Fibroblast of skin of right quadriceps (primary cell): Measurements from ENCODE around the gene FOXI1.

Experiments
- DNase-seq: peaks from one replicate; pipeline ENCODE4 v3.0.0-alpha.2; 2013

FOXI1 gene

GRCh38 chr5:170105642-170106611 is at the start of gene FOXI1:
Gene FOXI1, plus strand, starts transcription at chr5:170105897. Its CDS starts 61 bp downstream, at chr5:170105958.
- no peak for DNase-seq

DNA sequence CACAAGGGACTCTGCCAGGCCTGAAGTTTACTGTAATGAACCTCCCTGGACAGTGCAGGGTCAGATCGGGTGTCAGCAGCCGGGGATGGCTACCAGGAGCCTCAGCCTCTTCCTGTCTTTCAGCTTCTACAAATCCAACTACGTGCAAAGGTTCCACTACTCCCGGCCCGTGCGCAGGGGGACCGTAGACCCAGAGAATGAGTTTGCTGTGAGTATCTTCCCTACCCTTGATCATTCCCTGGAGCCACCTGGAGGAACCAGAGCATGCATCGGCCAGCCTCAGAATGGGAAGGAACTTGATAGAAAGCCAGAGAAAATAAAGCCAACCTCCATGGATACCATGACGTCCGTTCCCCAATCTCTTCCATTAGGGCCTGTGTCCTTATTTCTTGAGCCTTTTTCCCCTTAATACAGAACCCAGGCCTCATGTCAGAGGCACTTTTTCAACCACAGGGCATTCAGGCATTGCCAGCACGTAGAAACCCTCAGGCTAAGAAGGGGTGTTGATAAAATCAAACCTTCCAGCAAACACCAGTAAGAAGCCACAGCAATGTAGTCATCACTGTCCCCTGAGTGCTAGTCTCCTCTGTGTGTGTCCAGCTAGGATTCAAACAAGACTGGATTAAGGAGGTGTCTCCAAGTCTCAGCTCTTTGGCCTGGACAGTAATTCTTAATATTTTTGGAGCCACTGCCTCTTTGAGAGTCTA is 49.0 kb upstream of the FOXI1 start:
- no peak for DNase-seq

DNA sequence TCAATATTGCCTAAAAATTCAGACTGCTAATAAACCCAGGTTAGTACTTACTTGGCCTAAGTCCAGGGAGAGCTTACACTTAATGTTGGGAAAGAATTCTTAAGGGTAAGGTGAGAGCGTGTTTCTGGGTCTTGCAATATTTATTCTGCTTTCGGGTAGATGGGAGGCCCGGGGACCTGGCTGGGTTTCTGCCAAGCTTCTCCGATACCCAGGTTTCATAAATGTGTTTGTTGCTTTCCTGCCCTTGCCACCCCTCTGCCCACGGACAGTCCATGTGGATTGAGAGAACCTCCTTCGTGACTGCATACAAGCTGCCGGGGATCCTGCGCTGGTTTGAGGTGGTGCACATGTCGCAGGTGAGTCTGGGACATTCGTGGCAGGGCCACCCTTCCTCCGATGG is 48.4 kb upstream of the FOXI1 start:
- no peak for DNase-seq

DNA sequence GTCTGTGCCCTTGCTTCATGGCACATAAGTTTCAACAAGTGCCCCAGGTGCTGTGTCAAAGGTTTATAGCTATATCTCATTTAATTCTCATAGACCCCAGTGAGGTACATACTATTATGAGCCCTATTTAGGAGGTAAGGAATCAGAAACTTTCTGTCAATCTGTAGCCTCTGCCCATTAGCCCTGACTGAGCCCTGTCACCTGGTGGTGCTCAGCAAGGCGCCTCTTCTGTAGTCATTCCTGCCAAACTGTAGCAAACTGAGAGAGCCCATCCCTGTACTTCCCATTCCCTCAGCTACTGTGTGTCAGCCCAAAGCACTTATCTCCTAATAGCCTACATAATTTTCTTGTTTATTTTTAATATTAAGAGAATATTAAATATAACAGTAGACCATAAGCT is 46.5 kb upstream of the FOXI1 start:
- DNase-seq, result no peak

DNA sequence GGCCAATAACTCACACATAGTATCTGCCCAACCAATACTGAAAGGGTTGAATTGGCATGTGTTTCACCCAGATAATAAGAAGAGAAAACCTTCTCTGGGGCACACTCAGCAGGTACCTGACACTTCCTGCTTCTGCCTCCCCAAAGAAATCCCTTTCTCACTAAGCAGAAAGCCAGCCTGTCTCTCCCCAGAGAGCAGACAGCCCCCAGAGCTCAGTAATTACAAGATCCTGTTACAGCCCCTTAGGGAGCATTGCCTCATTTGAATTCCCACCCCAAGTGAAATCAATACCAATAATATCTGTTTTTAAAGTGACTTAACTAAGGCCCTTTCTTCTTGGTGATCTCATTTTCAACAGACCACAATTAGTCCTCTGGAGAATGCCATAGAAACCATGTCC is 38.5 kb upstream of the FOXI1 start:
- DNase-seq, result no peak

DNA sequence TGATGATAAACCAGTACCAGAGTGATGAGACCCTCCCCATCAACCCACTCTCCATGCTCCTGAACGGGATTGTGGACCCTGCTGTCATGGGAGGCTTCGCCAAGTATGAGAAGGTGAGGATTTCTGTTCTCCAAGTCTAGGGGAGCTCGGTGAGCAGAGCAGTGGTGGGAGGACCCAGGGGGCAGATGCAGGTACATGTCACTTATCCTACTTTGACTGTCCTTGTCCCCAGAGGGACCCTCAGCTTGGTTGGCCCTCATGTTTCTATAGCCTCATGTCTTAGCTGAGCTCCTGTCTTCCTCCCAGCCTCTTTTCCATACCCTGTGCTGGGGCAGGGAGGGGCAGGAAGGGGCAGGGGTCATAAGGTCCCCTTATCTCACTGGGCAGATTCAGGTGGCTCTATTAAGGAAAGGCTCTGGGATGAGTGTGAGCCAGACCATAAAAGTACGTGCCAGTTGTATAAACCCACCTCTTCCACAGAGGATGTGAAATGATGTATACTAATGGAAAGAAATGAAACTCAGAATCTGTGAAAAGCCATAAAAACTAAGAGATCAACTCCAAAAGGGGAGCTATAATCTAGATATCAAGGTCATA is 38.0 kb upstream of the FOXI1 start:
- DNase-seq, result no peak

GRCh38 chr5:170069512-170069911 is 36.2 kb upstream of the FOXI1 start:
- DNase-seq, result no peak

GRCh38 chr5:170070556-170071412 is 34.9 kb upstream of the FOXI1 start:
- DNase-seq, result peak; percentile 41

DNA sequence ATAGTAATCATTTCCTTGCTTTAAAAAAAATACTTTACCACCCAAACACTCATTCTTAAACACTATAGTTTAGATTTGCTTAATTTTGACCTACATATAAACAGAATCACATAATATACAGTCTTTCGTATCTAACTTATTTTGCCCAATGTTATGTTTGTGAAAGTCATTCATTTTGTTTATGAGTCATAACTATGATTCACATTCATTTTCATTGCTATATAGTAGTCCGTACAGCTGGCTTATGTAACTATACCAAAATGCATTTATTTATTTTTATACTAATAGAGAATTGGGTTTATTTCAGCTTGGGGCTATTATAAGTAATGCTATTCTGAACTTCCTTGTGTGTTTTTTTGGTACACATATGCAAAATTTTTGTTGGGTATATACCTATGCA is 33.9 kb upstream of the FOXI1 start:
- no peak for DNase-seq

GRCh38 chr5:170075696-170076095 is 30.0 kb upstream of the FOXI1 start:
- DNase-seq, result no peak

DNA sequence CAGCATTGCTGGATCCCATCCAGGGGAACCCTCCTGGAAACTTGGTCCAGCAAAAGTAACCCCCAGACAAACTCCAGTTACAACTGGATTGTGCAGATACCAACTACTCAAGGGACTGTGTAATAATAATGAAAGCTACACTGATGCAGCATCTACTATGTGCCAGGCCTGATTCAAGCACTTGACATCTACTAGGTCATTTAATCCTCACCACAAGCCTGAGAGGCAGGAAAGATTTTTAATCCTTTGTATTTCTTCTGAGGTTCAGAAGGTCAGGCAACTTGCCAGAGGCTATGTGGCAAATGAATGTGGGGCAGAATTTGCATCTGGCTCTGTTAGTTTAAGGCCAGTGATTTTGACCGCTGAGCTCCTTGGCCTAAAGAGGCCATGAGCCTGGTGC is 29.5 kb upstream of the FOXI1 start:
- DNase-seq, result no peak

- no peak for DNase-seq
Observed at GRCh38 chr5:170076739-170077138, 29.0 kb upstream of the FOXI1 start.

DNA sequence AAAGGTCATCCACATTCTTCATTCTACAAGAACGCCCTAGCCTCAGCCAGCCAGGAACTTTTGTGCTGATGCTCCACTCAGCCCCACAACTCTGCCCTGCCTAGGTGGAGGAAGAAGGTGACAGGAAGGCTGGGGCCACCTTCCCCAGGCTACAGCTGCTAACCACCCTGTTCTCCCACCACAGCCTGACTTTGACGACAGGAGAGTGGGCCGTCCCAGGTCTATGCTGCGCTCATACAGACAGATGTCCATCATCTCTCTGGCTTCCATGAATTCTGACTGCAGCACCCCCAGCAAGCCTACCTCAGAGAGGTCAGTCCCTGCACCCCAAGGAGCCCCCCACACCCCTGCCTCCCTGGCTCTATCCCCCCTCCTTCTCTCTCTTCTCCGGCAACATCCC is 28.2 kb upstream of the FOXI1 start:
- DNase-seq, result no peak

DNA sequence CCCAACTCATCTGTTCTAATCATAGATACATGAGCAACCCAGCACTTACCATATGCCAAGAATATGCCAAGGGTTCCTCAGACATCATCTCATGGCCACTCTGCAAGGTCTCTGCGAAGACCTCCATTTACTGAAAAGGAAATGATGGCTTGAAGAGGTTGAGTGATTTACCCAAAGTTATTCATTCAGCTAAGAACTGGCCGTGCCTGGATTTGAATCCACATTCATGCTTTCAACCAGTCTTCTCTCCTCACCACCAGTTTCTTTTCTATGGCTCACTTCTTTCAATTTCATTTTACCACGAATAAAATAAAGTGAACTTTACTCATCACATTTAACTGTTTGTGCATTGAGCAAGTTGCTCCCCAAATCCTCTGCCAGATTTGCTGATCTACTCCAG is 27.2 kb upstream of the FOXI1 start:
- DNase-seq, result no peak

DNA sequence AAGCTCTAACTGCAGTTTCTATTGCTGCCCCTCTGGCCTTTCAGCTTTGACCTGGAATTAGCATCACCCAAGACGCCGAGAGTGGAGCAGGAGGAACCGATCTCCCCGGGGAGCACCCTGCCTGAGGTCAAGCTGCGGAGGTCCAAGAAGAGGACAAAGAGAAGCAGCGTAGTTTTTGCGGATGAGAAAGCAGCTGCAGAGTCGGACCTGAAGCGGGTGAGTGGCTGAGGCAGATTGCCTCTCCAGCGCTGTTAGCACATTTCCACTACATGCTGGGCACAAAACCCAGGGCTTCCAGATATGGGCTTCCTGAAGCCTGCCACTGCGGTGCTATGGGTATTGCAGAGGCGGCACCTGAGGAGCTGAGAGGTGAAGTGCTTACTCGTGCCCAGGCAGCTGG is 26.8 kb upstream of the FOXI1 start:
- DNase-seq, result no peak

- no peak for DNase-seq
Observed at GRCh38 chr5:170080217-170080616, 25.5 kb upstream of the FOXI1 start.

DNA sequence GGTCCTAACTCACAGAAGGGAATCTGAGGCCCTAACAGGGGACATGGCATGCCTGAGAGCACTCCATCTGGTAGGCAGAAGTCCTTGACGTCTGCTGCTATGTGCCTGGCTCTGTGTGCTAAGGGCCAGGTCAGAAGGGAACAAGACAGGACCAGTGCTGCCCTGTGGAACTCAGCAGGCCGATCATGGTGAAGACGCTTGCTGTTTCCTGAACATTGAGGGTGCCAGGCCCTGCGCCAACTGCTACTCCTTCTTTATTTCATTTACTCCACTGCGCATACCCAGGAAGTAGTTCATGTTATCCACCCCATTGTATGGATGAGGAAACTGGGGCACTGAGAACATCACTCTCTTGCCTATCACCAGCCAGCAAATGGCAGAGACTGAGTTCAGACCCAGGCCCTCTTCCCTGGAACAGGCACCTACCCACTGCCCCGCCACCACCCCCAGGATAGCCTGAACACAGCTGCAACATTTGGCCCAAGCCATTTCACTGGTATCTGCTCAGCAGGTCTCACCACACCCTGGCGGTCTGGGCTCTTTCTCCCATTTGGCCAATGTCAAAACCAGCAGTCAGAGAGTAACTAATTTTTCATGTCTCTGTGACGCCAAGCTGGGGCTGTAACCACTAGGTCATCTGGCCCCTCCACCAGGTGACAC is 24.8 kb upstream of the FOXI1 start:
- DNase-seq, result no peak

GRCh38 chr5:170081616-170082015 is 24.1 kb upstream of the FOXI1 start:
- no peak for DNase-seq

DNA sequence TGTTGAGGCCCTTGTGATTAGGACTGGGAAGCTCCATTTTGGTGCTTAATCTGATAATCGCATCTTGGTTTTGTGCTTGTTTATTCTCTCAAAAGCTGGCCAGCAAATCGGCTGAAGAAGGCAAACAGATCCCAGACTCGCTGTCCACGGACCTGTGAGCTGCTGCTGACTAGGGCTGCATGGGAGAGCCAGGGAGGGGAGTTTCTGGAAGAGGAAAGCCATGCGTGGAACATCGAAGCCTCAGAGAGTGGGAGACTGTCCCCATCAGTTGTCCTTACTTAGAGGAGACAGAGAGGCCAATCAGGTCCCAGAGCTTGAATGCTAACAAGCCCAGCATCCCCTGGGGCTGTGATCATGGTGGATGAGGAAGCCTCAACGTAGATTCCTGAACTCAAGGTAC is 23.0 kb upstream of the FOXI1 start:
- DNase-seq, result no peak

DNA sequence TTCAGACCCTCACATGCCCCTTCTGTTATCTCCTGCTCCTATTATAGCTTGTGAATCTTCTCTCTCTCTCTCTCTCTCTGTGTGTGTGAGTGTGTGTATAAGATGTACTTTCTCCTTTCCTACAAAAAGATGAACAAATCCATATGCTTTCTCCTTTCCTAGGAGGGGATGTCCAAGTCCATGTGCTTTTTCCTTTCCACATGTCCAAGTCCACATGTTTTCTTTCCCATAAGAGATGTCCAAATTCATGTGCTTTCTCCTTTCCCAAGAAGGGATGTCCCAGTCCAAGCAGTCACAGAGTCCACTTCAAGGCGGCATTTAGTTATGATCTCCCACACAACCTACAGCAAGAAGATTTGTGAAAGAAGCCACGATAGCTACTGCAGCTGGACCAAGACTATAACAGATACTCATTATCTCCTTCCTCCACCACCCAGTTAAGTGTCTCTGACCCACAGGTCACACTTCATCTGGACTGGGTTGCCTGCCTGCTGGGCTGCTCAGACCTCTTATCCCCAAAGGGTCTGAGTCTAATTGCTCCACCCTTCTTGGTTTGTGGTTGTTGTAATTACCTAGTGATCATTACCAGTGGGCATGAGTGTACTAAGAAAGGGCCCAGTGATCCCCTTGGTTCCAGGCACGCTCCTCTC is 18.4 kb upstream of the FOXI1 start:
- DNase-seq, result no peak

DNA sequence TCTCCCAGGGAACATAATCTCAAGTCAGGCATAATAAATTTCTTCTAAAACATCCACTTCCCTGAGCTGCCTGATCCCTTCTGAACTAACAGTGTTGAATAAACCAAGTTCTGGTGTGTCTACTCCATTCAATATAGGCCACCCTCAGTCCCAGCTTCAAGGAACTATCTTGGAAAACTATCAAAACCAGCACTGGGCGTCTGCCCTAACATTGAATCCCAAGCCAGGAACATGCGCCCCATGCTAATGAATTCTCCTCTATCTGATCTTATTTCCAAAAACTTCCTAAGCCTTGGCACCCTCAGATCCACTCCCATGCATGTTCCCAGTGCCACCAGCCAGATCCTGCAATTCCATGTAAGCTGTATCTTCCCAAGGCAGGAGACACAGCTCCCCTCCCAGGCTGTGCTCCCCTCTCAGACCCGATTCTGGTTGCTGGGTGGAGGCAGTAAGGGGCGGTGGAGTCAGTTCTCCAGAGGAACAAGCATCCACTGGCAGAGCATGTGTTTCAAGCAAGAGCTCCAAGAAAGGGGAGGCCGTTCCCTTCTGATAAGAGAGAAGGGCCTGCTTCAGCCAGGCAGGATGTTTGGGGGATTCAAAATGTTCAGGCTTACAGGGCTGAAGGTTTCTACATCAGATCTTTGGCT is 13.1 kb upstream of the FOXI1 start:
- no peak for DNase-seq
